Neural progenitor cell (in vitro differentiated cells): ENCODE results near the gene JAZF1. TPM values are rescaled to one million over a fixed set of nuclear protein-coding genes. Genes with fewer than 3 reads are reported as not detected.

Experiments
- DNase-seq: peaks from one replicate; pipeline ENCODE4 v3.0.0-alpha.2; 2016; ENCODE audit warnings: low spot score
- H2AFZ ChIP-seq: fragments of 200-600 bp; sonication (generic); replicated peaks from 2 replicates; pipeline ENCODE4 v1.6.1; 2016; ENCODE audit warnings: antibody characterized with exemption
- H3F3A ChIP-seq: fragments of 200-600 bp; sonication (generic); 2 replicates; pipeline ENCODE4 v1.6.1; 2016; ENCODE audit warnings: antibody characterized with exemption, low read depth
- H3K27ac ChIP-seq: fragments of 200-600 bp; sonication (generic); 2 replicates; pipeline ENCODE4 v1.5.1; 2016; ENCODE audit warnings: mild to moderate bottlenecking
- H3K27me3 ChIP-seq: fragments of 200-600 bp; sonication (generic); 2 replicates; pipeline ENCODE4 v1.6.1; 2016; ENCODE audit warnings: mild to moderate bottlenecking, moderate library complexity
- H3K36me3 ChIP-seq: fragments of 200-600 bp; sonication (generic); 2 replicates; pipeline ENCODE4 v1.5.1; 2016
- H3K4me1 ChIP-seq: fragments of 200-600 bp; sonication (generic); 2 replicates; pipeline ENCODE4 v1.6.1; 2016; ENCODE audit warnings: mixed run types
- H3K4me2 ChIP-seq: fragments of 200-600 bp; sonication (generic); 2 replicates; pipeline ENCODE4 v1.6.1; 2016
- H3K4me3 ChIP-seq: fragments of 200-600 bp; sonication (generic); 2 replicates; pipeline ENCODE4 v1.5.1; 2016
- H3K79me2 ChIP-seq: fragments of 200-600 bp; sonication (generic); 2 replicates; pipeline ENCODE4 v1.6.1; 2016; ENCODE audit warnings: low read depth
- H3K9ac ChIP-seq: fragments of 200-600 bp; sonication (generic); 2 replicates; pipeline ENCODE4 v1.6.1; 2016
- H3K9me3 ChIP-seq: fragments of 200-600 bp; sonication (generic); 2 replicates; pipeline ENCODE4 v1.5.1; 2016; ENCODE audit warnings: low read depth
- H4K20me1 ChIP-seq: fragments of 200-600 bp; sonication (generic); 2 replicates; pipeline ENCODE4 v1.6.1; 2016; ENCODE audit warnings: low read depth
- H3K27ac Mint-ChIP-seq: 3 replicates; pipeline ENCODE4 v1.8.0; 2021; ENCODE audit warnings: mixed read lengths
- H3K27me3 Mint-ChIP-seq: 2 replicates; pipeline ENCODE4 v1.8.0; 2022; ENCODE audit warnings: low read depth, mild to moderate bottlenecking, inconsistent platforms, moderate library complexity, mixed read lengths; ENCODE audit not compliant: insufficient read depth
- H3K36me3 Mint-ChIP-seq: 3 replicates; pipeline ENCODE4 v1.8.0; 2021; ENCODE audit warnings: mixed read lengths
- H3K4me1 Mint-ChIP-seq: 3 replicates; pipeline ENCODE4 v1.8.0; 2021; ENCODE audit warnings: mixed read lengths
- H3K4me3 Mint-ChIP-seq: 3 replicates; pipeline ENCODE4 v1.8.0; 2021; ENCODE audit warnings: mild to moderate bottlenecking, moderate library complexity, mixed read lengths
- H3K9me3 Mint-ChIP-seq: 3 replicates; pipeline ENCODE4 v1.8.0; 2020; ENCODE audit warnings: mixed read lengths
- EZH2 ChIP-seq: fragments of 200-600 bp; sonication (generic); IDR thresholded peaks from 2 replicates; pipeline ENCODE4 v1.6.1; 2017; ENCODE audit warnings: antibody characterized with exemption, mild to moderate bottlenecking, moderate library complexity
- EZH2phosphoT487 ChIP-seq: fragments of 200-600 bp; sonication (generic); IDR thresholded peaks from 2 replicates; pipeline ENCODE4 v1.6.1; 2017; ENCODE audit warnings: antibody characterized with exemption
- total RNA-seq: library from RNA; depleted of rRNA; stranded (reverse); fragments of >200 nt; gene quantifications from 2 replicates; pipeline ENCODE4 v1.2.3, GENCODE V29; 2015; ENCODE audit warnings: low replicate concordance
- TF ChIP-seq, protein P1 (sequence below): fragments of 200-600 bp; sonication (generic); IDR thresholded peaks from 2 replicates; pipeline ENCODE4 v1.5.1; 2017; ENCODE audit warnings: antibody characterized with exemption, mild to moderate bottlenecking

JAZF1 gene
- total RNA-seq, 1 donor from 2014 or later, result 3.1 TPM

DNA sequence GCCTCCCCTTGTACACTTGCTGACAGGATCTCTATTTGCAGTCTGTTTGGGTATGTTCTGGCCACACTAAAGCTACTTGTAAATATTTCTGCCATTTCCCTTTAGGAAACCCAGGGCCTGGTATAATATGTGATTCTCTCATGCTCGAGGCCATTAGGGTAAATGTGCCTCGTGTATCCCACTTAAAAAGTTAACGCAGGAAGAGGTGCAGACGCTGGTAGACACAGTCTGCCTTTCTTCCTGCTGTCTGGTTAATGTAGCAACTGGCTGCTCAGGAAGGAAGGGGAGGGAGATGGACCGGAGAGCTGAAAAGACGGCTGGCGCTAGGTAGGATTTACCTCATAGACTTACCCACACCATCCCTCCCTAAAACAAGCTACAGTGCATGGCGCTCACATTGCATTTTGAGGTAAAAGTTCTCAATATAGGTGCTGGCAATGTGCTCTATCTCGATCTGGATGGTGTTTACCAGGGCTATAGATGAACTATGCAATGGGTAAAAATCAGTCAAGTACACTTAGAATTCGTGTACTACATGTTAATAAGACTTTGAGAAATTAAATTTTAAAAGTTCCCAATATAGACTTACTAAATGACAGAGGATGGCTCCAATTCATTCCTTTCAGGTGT lies 125.9 kb downstream of the JAZF1 start:
- no peak overlapping the region for H3K4me3 ChIP-seq
- H3K4me1 Mint-ChIP-seq, result no peaks in the 10 kb centered on the region
- no peaks in the 10 kb centered on the region for H3F3A ChIP-seq
- no peak overlapping the region for H3K27ac Mint-ChIP-seq
- H3K4me1 ChIP-seq, result no peaks in the 10 kb centered on the region
- no peaks in the 10 kb centered on the region for H3K36me3 ChIP-seq
- H3K9ac ChIP-seq, result no peak overlapping the region
- DNase-seq, result no peak
- no peaks in the 10 kb centered on the region for H3K9me3 Mint-ChIP-seq
- H4K20me1 ChIP-seq, result no peaks in the 10 kb centered on the region
- H2AFZ ChIP-seq, result no peak overlapping the region
- no peaks in the 10 kb centered on the region for H3K79me2 ChIP-seq
- H3K27me3 Mint-ChIP-seq, result peaks cover 4% of the 10 kb centered on the region
- no peak overlapping the region for H3K4me2 ChIP-seq
- no peak overlapping the region for H3K4me3 Mint-ChIP-seq
- no peaks in the 10 kb centered on the region for H3K9me3 ChIP-seq
- no peaks in the 10 kb centered on the region for H3K27me3 ChIP-seq
- no peaks in the 10 kb centered on the region for H3K36me3 Mint-ChIP-seq
- TF ChIP-seq EZH2 (no peak), EZH2phosphoT487 (no peak)
- H3K27ac ChIP-seq, result no peak overlapping the region

DNA sequence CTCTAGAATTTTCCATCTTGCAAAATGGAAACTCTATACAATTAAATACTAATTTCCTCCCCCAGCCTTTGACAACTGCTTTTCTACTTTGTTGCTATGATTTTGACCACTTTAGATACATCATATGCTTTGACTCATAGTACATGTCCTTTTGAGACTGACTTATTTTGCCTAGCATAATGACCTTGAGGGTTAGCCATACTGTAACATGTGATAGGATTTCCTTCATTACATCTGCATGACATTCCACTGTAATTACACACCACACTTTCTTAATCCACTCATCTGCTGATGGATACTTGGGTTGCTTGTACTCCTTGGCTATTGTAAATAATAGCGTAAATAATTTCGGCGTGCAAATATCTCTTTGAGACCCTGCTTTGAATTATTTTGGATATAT lies 127.7 kb downstream of the JAZF1 start:
- Histone ChIP-seq H3K4me2 (no peak overlapping the region), H3F3A (no peaks in the 10 kb centered on the region), H3K79me2 (no peaks in the 10 kb centered on the region), H3K36me3 (no peaks in the 10 kb centered on the region), H4K20me1 (no peaks in the 10 kb centered on the region), H3K4me3 (no peak overlapping the region), H2AFZ (no peak overlapping the region), H3K9ac (no peak overlapping the region), H3K27me3 (no peaks in the 10 kb centered on the region), H3K27ac (no peak overlapping the region), H3K4me1 (no peaks in the 10 kb centered on the region), H3K9me3 (no peaks in the 10 kb centered on the region)
- Mint-ChIP-seq H3K27me3 (peaks cover 4% of the 10 kb centered on the region), H3K4me3 (no peak overlapping the region), H3K9me3 (no peaks in the 10 kb centered on the region), H3K27ac (no peak overlapping the region), H3K4me1 (no peaks in the 10 kb centered on the region), H3K36me3 (no peaks in the 10 kb centered on the region)
- no peak for DNase-seq
- TF ChIP-seq EZH2phosphoT487 (no peak), EZH2 (no peak)
- TF ChIP-seq, protein P1, sequence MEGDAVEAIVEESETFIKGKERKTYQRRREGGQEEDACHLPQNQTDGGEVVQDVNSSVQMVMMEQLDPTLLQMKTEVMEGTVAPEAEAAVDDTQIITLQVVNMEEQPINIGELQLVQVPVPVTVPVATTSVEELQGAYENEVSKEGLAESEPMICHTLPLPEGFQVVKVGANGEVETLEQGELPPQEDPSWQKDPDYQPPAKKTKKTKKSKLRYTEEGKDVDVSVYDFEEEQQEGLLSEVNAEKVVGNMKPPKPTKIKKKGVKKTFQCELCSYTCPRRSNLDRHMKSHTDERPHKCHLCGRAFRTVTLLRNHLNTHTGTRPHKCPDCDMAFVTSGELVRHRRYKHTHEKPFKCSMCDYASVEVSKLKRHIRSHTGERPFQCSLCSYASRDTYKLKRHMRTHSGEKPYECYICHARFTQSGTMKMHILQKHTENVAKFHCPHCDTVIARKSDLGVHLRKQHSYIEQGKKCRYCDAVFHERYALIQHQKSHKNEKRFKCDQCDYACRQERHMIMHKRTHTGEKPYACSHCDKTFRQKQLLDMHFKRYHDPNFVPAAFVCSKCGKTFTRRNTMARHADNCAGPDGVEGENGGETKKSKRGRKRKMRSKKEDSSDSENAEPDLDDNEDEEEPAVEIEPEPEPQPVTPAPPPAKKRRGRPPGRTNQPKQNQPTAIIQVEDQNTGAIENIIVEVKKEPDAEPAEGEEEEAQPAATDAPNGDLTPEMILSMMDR, result no peak

DNA sequence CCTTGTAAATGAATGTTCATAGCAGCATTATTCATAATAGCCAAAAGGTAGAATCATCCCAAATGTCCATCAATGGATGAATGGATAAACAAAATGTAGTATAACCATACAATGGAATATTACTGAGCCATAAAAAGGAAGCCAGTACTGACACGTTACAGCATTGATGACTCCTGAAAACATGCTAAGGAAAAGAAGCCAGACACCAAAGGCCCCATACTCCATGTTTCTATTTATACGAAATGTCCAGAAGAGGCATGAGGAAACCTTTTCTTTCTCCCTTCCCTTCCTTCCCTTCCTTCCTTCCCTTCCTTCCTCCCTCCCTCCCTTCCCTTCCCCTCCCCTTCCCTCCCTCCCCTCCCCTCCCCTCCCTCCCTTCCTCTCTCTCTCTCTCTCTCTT lies 131.9 kb downstream of the JAZF1 start:
- Histone ChIP-seq H3F3A (no peaks in the 10 kb centered on the region), H3K79me2 (no peaks in the 10 kb centered on the region), H3K9me3 (no peaks in the 10 kb centered on the region), H2AFZ (no peak overlapping the region), H3K27me3 (no peaks in the 10 kb centered on the region), H3K9ac (no peak overlapping the region), H3K4me3 (no peak overlapping the region), H3K4me1 (no peaks in the 10 kb centered on the region), H3K36me3 (no peaks in the 10 kb centered on the region), H3K27ac (no peak overlapping the region), H4K20me1 (no peaks in the 10 kb centered on the region), H3K4me2 (no peak overlapping the region)
- TF ChIP-seq, protein P1, result no peak
- TF ChIP-seq EZH2phosphoT487 (no peak), EZH2 (no peak)
- no peak for DNase-seq
- H3K27me3 Mint-ChIP-seq, result peaks cover 2% of the 10 kb centered on the region
- no peaks in the 10 kb centered on the region for H3K4me1 Mint-ChIP-seq
- H3K4me3 Mint-ChIP-seq, result no peak overlapping the region
- H3K27ac Mint-ChIP-seq, result no peak overlapping the region
- H3K36me3 Mint-ChIP-seq, result no peaks in the 10 kb centered on the region
- no peaks in the 10 kb centered on the region for H3K9me3 Mint-ChIP-seq

DNA sequence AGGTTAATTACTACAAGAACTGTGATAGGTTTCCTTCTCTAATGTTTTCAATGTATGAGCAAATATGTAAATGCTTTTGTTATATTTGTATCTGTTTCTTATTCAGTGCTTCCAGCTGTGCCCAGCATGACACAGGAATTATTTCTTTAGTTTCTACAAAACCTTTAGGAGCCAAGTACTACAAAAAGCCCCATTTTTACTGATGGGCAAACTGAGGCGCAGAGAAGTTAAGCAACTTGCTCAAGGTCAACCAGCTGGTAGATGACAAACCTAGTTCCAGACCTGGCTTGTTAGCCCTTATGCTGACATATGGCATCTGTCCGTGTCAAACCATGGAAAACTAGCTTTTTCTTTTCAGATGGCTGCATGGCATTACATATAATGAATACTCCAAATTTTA lies 134.6 kb downstream of the JAZF1 start:
- H3K9me3 ChIP-seq, result no peaks in the 10 kb centered on the region
- no peak overlapping the region for H3K9ac ChIP-seq
- no peaks in the 10 kb centered on the region for H4K20me1 ChIP-seq
- Mint-ChIP-seq H3K9me3 (no peaks in the 10 kb centered on the region), H3K4me1 (no peaks in the 10 kb centered on the region), H3K4me3 (no peak overlapping the region), H3K36me3 (no peaks in the 10 kb centered on the region), H3K27me3 (peaks cover 4% of the 10 kb centered on the region), H3K27ac (no peak overlapping the region)
- H3K27ac ChIP-seq, result no peak overlapping the region
- H3K4me3 ChIP-seq, result no peak overlapping the region
- no peaks in the 10 kb centered on the region for H3K36me3 ChIP-seq
- H3K4me1 ChIP-seq, result no peaks in the 10 kb centered on the region
- H3K4me2 ChIP-seq, result no peak overlapping the region
- no peaks in the 10 kb centered on the region for H3K79me2 ChIP-seq
- H3F3A ChIP-seq, result no peaks in the 10 kb centered on the region
- TF ChIP-seq EZH2, result no peak
- no peak for TF ChIP-seq EZH2phosphoT487
- TF ChIP-seq, protein P1, result no peak
- DNase-seq, result no peak
- no peaks in the 10 kb centered on the region for H3K27me3 ChIP-seq
- H2AFZ ChIP-seq, result no peak overlapping the region
